BLaER1 (cell line): ENCODE measurements around the gene COPS7A.
A peak's percentile ranks its signal among the peaks of the same experiment; 100 is the strongest.
"Not testable (repeated sequence)": the region's sequence is repeated elsewhere in the genome, so short reads cannot be mapped to it uniquely, and the experiment has no call there.

ENCODE experiments used
- H3K27ac ChIP-seq: shearing (Covaris generic); formaldehyde crosslinking; 2 replicates; pipeline ENCODE4 v1.8.1; 2022
- H3K27me3 ChIP-seq: shearing (Covaris generic); formaldehyde crosslinking; 2 replicates; pipeline ENCODE4 v1.8.1; 2022
- H3K36me3 ChIP-seq: shearing (Covaris generic); formaldehyde crosslinking; 2 replicates; pipeline ENCODE4 v1.8.1; 2022
- H3K4me1 ChIP-seq: shearing (Covaris generic); formaldehyde crosslinking; 2 replicates; pipeline ENCODE4 v1.8.1; 2022
- H3K4me2 ChIP-seq: shearing (Covaris generic); formaldehyde crosslinking; 2 replicates; pipeline ENCODE4 v1.8.1; 2022
- H3K4me3 ChIP-seq: shearing (Covaris generic); formaldehyde crosslinking; 2 replicates; pipeline ENCODE4 v1.8.1; 2022
- H3K9ac ChIP-seq: shearing (Covaris generic); formaldehyde crosslinking; 2 replicates; pipeline ENCODE4 v1.8.1; 2022
- H3K9me3 ChIP-seq: shearing (Covaris generic); formaldehyde crosslinking; 2 replicates; pipeline ENCODE4 v1.8.1; 2022
- H4K20me1 ChIP-seq: shearing (Covaris generic); formaldehyde crosslinking; 2 replicates; pipeline ENCODE4 v1.8.1; 2022
- Cebpa-rat ChIP-seq: shearing (Covaris generic); IDR thresholded peaks from 2 replicates; pipeline ENCODE4 v1.8.1; 2022

The COPS7A gene

DNA sequence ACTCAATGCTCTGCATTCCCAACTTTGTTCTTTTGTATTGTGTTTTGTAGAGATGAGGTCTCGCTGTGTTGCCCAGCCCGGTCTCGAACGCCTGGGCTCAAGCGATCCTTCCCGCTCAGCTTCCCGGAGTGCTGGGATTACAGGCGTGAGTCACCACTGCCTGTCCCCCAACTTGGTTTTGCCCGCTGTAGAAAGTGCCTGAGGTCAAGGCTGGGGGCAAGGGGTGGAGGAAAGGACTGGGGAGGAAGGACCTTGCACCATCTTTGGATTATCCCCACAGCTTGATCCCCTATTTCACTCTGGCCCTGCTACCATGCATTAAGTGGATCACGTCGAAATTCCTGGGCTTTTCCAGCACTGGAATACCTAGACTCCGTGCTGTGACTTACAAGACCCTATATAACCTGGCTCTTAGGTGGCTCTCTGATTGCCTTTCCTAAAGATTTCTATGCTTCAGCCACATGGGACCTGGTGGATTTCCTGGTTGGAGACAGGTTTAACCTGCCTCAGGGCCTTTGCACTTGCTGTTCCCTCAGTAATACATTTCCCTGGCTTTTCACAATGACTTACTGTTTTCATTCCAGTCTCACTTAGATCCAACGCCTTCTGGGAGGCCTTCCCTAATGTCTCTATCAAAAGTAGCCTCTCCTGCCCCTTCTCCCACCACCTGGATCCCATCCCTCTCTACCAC, 22.6 kb upstream of the COPS7A start:
- Histone ChIP-seq H3K4me3 (peak overlapping the region; percentile 77), H3K4me2 (peak overlapping the region; percentile 99), H4K20me1 (no peaks in the 10 kb centered on the region), H3K4me1 (peaks cover 52% of the 10 kb centered on the region), H3K9me3 (no peaks in the 10 kb centered on the region), H3K9ac (peak overlapping the region; percentile 64; the same call in 1 of the 2 replicates), H3K27me3 (peaks cover 16% of the 10 kb centered on the region; the same call in 1 of the 2 replicates), H3K27ac (0 out of 2 replicates have a peak overlapping the region, but pooled peaks have one; percentile 18), H3K36me3 (no peaks in the 10 kb centered on the region)
- TF ChIP-seq Cebpa-rat: no peak

DNA sequence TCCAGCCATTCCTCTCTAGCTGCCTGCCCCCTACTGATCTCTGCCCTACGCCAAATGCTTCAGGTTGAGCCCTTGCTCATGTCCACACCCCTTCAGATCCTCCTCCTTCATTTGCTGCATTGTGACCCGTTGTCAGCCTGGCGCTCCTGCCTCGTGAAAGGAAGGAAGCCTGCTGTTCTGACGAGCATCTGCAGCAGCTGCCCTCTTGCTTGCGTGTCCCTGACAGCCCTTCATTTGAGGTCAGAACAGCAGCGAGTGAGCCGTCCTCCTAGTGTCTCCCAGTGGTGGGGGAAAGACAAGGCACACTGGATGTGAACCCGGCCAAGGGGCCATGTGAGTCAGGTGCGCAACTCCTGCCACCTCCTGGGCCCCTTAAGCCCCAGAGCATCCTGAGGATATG, 20.2 kb upstream of the COPS7A start:
- Histone ChIP-seq H3K9ac (no peak overlapping the region), H3K27ac (no peak overlapping the region), H3K4me3 (no peak overlapping the region), H3K27me3 (peaks cover 16% of the 10 kb centered on the region; the same call in 1 of the 2 replicates), H3K36me3 (no peaks in the 10 kb centered on the region), H3K9me3 (0 out of 2 replicates have a peak, but pooled peaks cover 4% of the 10 kb centered on the region), H3K4me2 (peak overlapping the region; percentile 37), H4K20me1 (no peaks in the 10 kb centered on the region), H3K4me1 (peaks cover 28% of the 10 kb centered on the region)
- no peak for TF ChIP-seq Cebpa-rat

DNA sequence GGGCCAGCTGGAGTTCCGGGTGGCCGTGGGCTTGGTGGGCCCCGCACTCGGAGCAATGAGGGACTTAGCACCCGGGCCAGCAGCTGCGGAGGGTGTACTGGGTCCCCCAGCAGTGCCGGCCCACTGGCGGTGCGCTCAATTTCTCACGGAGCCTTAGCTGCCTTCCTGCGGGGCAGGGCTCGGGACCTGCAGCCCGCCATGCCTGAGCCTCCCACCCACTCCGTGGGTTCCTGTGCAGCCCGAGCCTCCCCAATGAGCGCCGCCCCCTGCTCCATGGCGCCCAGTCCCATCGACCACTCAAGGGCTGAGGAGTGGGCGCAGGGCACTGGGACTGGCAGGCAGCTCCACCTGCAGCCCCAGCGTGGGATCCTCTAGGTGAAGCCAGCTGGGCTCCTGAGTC, 15.5 kb upstream of the COPS7A start:
- H3K9me3 ChIP-seq, H3K4me2 ChIP-seq, H4K20me1 ChIP-seq, H3K9ac ChIP-seq, H3K27me3 ChIP-seq, H3K36me3 ChIP-seq, H3K4me3 ChIP-seq, H3K4me1 ChIP-seq, H3K27ac ChIP-seq: not testable (repeated sequence)

DNA sequence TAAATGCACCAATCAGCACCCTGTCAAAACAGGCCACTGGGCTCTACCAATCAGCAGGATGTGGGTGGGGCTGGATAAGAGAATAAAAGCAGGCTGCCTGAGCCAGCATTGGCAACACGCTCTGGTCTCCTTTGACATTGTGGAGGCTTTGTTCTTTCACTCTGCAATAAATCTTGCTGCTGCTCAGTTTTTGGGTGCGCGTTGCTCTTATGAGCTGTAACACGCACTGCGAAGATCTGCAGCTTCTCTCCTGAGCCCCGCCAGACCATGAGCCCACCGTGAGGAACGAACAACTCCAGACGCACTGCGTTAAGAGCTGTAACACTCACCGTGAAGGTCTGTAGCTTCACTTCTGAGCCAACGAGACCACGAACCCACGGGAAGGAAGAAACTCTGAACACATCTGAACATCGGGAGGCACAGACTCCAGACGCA, 14.9 kb upstream of the COPS7A start:
- Histone ChIP-seq H3K36me3 (no peaks in the 10 kb centered on the region), H3K9me3 (0 out of 2 replicates have a peak, but pooled peaks cover 4% of the 10 kb centered on the region), H3K4me2 (no peak overlapping the region), H3K4me3 (no peak overlapping the region), H3K9ac (no peak overlapping the region), H3K4me1 (peaks cover under 1% of the 10 kb centered on the region; the same call in 1 of the 2 replicates), H4K20me1 (no peaks in the 10 kb centered on the region), H3K27me3 (no peaks in the 10 kb centered on the region), H3K27ac (no peak overlapping the region)
- no peak for TF ChIP-seq Cebpa-rat

DNA sequence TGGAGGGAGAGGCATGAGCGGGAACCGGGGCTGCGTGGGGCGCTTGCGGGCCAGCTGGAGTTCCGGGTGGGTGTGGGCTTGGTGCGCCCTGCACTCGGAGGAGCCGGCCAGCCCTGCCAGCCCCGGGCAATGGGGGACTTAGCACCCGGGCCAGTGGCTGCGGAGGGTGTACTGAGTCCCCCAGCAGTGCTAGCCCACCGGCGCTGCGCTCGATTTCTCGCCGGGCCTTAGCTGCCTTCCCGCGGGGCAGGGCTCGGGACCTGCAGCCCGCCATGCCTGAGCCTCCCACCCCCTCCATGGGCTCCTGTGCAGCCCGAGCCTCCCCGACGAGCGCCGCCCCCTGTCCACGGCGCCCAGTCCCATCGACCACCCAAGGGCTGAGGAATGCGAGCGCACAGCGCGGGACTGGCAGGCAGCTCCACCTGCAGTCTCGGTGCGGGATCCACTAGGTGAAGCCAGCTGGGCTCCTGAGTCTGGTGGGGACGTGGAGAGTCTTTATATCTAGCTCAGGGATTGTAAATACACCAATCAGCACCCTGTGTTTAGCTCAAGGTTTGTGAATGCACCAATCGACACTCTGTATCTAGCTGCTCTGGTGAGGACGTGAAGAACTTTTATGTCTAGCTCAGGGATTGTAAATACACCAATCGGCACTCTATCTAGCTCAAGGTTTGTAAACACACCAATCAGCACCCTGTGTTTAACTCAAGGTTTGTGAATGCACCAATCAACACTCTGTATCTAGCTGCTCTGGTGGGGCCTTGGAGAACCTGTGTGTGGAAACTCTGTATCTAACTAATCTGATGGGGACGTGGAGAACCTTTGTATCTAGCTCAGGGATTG, 7.6 kb upstream of the COPS7A start:
- not testable (repeated sequence) for H3K4me3 ChIP-seq, H3K4me1 ChIP-seq, H3K4me2 ChIP-seq, H3K27me3 ChIP-seq, H4K20me1 ChIP-seq, H3K9ac ChIP-seq, H3K36me3 ChIP-seq, H3K27ac ChIP-seq, H3K9me3 ChIP-seq

DNA sequence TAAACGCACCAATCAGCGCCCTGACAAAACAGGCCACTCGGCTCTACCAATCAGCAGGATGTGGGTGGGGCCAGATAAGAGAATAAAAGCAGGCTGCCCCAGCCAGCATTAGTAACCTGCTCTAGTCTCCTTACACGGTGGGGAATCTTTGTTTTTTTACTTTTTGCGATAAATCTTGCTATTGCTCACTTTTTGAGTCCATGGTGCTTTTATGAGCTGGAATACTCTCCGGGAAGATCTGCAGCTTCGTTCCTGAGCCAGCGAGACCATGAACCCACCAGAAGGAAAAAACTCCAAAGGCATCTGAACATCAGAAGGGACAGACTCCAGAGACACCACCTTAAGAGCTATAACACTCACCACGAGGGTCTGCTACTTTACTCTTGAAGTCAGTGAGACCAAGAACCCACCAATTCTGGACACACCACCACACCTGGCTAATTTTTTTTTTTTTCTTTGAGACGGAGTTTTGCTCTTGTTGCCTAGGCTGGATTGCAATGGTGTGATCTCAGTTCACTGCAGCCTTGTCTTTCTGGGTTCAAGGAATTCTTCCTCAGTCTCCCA, 6.9 kb upstream of the COPS7A start:
- no peak overlapping the region for H3K4me3 ChIP-seq
- no peaks in the 10 kb centered on the region for H3K9me3 ChIP-seq
- H3K4me1 ChIP-seq: no peaks in the 10 kb centered on the region
- H3K27me3 ChIP-seq: no peaks in the 10 kb centered on the region
- H3K36me3 ChIP-seq: no peaks in the 10 kb centered on the region
- H3K27ac ChIP-seq: no peak overlapping the region
- H3K9ac ChIP-seq: no peak overlapping the region
- TF ChIP-seq Cebpa-rat: no peak
- H4K20me1 ChIP-seq: no peaks in the 10 kb centered on the region
- no peak overlapping the region for H3K4me2 ChIP-seq

DNA sequence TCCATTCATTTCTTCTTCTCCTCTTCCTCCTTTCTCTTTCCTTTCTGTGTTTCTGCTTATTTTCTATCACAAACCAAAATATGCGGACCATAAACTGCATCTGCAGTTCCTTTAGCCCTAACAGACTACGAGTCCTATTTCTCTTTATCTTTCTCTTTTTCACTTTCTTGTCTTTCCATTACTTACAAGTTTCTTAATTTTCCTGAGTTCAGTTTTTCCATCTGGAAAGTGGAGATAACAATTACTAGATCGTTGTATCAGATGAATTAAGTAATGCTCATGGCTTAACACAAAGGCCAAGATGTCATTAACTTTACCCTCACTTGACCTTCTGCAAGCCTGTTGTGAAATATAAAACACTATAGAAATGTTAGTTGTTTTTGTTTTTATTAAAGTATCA, 983 bp upstream of the COPS7A start:
- no peaks in the 10 kb centered on the region for H3K27me3 ChIP-seq
- H3K27ac ChIP-seq: no peak overlapping the region
- peaks cover 19% of the 10 kb centered on the region for H3K36me3 ChIP-seq
- H3K4me1 ChIP-seq: peaks cover 16% of the 10 kb centered on the region
- H3K4me2 ChIP-seq: peak overlapping the region; percentile 91; the same call in 1 of the 2 replicates
- H3K4me3 ChIP-seq: no peak overlapping the region
- H3K9ac ChIP-seq: no peak overlapping the region
- no peaks in the 10 kb centered on the region for H3K9me3 ChIP-seq
- no peaks in the 10 kb centered on the region for H4K20me1 ChIP-seq
- TF ChIP-seq Cebpa-rat: no peak

DNA sequence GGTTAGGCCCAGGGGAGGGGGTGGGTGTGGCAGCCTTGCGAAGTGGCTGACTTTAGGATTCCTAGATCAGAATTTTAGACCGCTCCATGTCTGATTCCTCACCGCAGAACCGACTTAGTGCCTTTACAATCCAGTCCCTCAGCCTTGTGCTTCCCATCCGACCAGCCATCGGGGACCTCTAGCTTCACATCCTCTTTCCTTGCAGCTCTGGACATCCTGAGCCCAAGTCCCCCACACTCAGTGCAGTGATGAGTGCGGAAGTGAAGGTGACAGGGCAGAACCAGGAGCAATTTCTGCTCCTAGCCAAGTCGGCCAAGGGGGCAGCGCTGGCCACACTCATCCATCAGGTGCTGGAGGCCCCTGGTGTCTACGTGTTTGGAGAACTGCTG, 557 bp downstream of the COPS7A start:
- Histone ChIP-seq H3K27me3 (no peaks in the 10 kb centered on the region), H4K20me1 (no peaks in the 10 kb centered on the region), H3K4me3 (peak overlapping the region; percentile 71), H3K4me1 (peaks cover 20% of the 10 kb centered on the region), H3K36me3 (peaks cover 35% of the 10 kb centered on the region), H3K27ac (peak overlapping the region; percentile 79), H3K4me2 (peak overlapping the region; percentile 91), H3K9me3 (no peaks in the 10 kb centered on the region), H3K9ac (peak overlapping the region; percentile 62)
- no peak for TF ChIP-seq Cebpa-rat

DNA sequence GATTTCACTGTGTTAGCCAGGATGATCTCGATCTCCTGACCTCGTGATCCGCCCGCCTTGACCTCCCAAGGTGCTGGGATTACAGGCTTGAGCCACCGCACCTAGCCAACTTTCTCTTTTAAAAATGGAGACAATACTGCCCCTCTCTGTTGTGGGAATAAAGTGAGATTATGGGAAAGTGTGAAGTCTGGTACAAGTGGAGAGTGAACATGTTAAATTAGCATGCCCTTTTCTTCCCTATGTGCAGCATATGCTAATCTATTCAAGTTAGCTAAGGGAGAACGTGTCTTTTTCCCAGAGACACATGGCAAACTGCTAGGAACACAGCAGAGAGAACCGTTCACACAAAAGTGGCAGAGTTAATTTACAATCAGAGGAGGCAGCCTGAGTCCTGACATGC, 1.5 kb downstream of the COPS7A start:
- Histone ChIP-seq H3K9ac (no peak overlapping the region), H3K4me3 (no peak overlapping the region), H3K9me3 (no peaks in the 10 kb centered on the region), H3K27ac (no peak overlapping the region), H4K20me1 (peaks cover 4% of the 10 kb centered on the region; the same call in 1 of the 2 replicates), H3K27me3 (no peaks in the 10 kb centered on the region), H3K36me3 (peaks cover 44% of the 10 kb centered on the region), H3K4me2 (peak overlapping the region; percentile 91), H3K4me1 (peaks cover 29% of the 10 kb centered on the region)
- TF ChIP-seq Cebpa-rat: no peak

DNA sequence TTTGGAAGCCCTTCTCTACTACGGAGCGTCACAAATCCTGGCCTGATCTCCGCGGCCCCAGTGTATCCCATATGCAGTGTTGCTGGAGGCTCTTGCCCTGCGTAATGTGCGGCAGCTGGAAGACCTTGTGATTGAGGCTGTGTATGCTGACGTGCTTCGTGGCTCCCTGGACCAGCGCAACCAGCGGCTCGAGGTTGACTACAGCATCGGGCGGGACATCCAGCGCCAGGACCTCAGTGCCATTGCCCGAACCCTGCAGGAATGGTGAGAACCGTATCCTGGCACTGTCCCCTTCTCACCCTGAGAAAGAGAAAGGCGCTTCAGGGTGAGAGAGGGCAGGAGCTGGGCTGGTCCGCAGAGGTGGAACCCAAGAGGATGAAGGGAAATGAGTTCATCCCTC, 5.3 kb downstream of the COPS7A start:
- Histone ChIP-seq H4K20me1 (peaks cover 7% of the 10 kb centered on the region; the same call in 1 of the 2 replicates), H3K4me2 (no peak overlapping the region), H3K27me3 (no peaks in the 10 kb centered on the region), H3K9ac (no peak overlapping the region), H3K36me3 (peaks cover 78% of the 10 kb centered on the region), H3K9me3 (no peaks in the 10 kb centered on the region), H3K4me1 (peaks cover 37% of the 10 kb centered on the region), H3K27ac (no peak overlapping the region), H3K4me3 (no peak overlapping the region)
- no peak for TF ChIP-seq Cebpa-rat
